Measurements from ENCODE around the gene OR10AD1.

OR10AD1 gene

DNA sequence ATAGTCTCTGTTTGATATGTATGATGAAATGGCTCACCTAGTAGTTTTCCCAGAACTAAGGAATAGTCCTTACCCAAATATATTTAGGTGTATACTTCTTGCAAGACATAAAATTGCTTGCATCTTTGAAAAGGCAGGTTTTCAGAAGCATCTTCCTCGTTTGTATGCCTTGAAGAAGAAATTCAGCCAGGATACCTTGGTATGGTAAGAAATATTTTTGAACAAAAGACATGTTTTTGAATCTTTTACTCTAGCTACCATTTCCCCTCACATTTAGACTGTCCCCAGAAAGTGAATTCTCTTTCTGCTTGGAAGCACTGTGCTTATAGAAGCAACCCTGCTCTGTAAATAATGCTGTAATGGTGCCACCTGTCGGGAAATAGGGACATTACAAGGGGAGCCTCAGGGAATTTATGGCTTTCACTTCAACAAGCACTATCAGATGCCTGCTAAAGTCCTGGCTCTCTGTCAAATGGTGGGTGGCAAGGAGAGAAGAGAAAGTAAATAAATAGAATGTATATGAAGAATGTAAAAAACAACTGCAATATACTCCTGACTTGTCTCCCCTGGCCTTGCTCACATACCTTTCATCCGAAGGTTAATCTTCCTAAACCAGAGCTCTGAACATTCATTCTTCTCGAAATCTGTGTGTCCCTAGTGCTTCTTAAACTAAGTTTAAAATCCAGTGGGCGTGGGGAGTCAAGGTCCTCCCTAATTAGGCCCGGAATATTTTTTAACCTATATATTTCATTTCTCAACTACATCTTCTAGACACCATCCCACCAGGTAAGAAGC lies 13.6 kb downstream of the OR10AD1 start:
- peak; percentile 28 for DNase-seq

DNA sequence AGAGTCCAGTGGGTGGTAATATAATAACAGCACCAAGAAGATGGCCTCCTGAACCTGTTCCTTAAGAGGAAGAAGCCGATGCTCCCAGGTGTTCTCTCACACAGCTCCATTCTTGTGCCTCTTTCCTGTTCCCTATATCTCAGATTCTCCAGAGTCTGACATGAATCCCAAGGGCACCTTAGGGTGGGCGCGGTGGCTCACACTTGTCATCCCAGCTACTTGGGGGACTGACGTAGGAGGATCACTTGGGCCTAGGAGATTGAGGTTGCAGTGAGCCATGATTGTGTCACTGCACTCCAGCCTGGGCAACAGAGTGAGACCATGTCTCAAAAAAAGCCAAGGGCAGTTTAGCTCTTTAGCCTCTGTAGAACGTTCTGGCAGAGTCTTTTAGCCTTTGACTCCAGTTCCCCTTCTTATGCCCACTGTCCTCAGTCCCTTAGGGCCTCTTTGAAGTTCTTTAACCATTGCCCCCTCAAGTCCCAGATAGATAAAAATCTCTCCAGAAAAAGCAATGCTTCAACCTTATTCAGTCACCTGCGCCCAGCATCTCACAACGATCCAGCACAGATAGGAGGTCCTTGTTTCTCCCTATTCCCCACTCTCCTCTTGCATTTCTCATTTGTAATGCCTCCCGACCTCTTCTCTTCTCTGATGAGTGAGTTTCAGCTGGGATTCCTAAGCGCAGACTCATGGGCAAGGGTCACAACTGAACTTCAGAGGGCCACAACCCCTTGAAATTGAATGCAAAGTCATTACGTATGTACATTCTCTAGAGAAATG lies 15.0 kb downstream of the OR10AD1 start:
- no peak for DNase-seq

DNA sequence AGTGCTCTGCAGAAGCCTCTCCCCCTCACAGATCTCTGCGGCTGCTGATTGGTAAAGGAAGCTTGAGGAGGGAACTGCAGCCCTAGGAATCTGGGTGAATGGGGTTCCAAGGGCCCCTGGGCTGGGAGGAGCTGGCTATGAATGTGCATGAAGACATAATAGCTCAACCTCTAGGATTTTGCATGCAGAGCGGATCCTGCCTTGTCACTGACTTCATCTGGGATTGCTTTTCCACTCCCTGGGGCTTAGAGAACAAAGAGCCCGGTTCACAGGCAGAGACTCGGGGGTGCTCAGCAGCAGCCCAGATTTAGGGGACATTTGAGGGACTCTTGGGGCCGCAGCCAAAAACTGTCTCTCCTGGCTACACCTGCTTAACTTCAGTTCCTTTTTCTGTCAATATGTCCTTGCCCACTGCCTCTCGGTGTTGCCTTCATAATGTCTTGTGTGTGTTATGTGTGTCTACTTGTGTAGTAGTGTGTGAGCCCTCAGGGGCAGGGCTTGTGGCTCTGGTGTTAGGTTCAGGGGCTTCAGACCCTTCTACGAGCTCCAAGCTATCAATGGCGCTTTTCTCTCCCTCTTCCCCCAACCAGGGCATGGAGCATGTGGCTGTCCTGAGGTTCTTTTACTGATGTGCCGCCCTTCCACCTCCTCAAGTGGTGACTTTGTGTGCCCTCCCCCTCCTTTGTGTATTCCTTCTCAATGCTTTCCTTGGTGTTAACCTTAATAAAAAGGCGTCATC lies 17.7 kb downstream of the OR10AD1 start:
- no peak for DNase-seq

DNA sequence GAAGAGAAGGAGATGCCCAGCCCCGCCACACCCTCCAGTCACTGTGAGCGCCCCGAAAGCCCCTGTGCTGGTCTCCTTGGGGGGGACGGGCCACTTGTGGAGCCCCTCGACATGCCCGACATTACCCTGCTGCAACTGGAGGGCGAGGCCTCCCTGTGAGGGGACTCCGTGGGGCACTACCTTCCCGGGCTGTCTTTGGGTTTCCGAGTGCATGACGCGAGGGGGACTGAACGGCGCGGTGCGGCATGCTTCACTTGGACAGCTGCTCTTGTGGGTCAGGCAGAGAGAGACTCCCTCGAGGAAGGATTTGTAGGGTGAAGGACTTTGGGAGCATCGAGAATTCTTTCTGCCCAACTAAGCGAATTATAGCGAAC lies 18.6 kb downstream of the OR10AD1 start:
- DNase-seq = no peak

DNA sequence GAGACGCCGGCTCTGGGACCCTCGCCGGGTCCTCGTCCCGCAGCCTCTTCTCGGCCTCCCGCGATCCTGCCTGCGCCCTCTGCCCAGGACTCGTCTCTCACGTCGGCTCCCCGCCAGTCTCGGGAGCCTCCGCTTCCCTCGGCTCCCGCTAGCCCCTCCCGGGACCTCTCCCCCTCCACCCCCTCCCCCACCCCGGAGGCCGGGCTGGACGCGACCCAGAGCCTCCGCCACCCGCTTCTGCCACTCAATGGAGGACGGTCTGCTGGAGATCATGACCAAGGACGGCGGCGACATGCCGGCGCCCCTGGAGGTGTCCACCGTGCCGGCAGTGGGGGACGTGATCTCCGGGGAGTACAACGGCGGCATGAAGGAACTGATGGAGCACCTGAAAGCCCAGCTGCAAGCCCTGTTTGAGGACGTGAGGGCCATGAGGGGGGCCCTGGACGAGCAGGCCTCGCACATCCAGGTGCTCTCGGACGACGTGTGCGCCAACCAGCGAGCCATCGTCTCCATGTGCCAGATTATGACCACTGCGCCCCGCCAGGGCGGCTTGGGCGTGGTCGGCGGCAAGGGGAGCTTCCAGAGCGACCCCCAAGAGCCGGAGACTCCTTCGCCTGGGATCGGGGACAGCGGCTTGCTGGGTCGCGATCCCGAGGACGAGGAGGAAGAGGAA lies 19.1 kb downstream of the OR10AD1 start:
- no peak for DNase-seq

DNA sequence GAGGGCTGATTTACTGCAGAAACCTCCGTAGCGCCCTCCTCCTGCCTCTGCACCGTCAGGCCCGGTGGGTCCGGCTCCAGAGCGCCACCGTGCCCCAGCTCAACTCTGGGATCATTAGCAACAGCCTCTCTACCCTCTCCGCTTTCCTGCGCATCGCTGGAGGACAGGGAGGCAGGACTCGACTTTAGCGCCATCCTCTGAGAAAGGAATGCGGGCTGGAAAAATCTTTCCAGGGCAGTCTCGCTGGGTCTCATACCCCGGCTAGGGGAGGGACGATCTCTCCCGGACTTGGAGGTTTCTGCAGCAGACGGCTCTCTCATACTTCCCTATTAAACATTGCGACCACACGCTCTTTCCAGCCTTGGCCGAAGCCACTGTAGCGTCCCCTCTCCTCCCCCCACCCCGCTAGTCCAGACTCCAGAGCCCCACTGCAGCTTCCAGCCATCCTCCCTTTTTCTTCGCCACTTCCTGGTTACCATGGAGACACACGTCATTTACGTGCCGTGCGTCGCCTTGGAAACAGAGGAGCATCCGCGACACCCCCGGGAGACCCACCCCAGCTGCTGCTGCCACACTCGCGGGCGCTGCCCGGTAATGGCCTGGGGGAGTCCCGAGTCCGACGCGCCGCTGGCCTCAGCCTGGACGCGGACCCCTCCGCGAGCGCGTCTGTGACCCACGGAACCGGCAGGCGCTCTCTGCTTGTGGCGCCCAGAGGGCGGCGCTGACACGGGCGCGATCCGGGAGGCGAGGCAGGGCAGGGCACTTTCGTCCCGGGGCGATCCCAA lies 19.8 kb downstream of the OR10AD1 start, which contains the start of gene CCDC184:
CCDC184 (plus strand) TSS at position 554 of the 785 bp plus-strand sequence. CDS start 479 bp downstream, outside the sequence.
- DNase-seq = peak; percentile 37

DNA sequence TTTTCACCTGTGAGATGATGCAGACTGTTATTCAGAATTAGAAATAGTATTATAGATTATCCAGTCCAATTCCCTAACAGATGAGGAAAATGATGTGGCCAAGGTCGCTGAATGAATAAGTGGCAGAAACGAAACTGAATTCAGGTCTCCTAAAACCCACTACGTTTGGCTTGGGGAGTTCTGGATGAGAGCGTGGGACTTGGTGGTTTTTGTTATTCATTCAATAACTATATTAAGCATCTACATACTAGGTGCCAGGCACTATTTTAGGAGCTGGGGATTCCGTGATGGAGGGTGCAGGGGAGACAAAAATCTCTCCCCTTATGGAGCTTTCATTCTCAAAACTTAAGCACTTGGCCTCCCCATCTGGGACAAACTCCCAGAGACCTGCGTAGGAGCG lies 20.5 kb downstream of the OR10AD1 start:
- no peak for DNase-seq

DNA sequence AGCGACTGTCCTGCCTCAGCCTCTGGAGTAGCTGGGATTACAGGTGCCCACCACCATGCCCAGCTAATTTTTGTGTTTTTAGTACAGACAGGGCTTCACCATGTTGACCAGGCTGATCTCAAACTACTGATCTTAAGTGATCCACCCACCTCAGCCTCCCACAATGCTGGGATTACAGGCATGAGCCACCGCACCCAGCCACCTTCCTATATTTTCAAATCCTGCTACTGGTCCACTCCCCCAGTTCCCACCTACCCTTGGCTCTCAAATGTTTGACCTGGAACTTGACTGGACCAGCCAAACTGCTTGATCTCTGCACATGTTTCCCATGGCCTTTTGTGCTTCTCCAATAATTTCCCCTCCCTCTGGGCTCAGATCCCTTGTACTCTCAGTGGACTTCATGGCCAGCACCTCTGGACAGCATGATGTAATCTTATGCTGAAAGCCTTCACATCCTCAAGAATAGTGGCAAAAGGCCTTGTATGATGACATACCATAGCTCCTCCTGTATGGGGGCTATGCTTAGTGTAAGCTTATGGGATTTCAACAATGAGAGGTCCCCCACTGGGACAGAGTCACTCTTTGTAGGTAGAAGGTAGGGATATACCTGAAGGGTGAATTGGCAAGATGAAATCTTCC lies 22.1 kb downstream of the OR10AD1 start:
- no peak for DNase-seq

DNA sequence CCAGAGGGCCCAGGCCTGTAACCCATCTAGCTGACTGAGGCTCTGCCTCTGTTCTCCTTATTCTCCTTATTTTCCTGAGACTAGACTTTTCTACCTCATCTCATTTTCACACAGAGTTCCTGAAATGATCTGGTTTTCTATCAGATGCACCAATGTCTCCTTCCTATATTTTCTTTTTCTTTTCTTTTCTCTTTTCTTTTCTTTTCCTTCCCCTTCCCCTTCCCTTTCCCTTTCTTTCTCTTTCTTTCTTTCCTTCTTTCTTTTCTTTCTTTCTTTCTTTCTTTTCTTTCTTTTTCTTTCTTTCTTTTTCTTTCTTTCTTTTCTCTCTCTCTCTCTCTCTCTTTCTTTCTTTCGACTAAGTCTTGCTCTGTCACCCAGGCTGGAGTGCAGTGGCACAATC lies 22.7 kb downstream of the OR10AD1 start:
- no peak for DNase-seq

DNA sequence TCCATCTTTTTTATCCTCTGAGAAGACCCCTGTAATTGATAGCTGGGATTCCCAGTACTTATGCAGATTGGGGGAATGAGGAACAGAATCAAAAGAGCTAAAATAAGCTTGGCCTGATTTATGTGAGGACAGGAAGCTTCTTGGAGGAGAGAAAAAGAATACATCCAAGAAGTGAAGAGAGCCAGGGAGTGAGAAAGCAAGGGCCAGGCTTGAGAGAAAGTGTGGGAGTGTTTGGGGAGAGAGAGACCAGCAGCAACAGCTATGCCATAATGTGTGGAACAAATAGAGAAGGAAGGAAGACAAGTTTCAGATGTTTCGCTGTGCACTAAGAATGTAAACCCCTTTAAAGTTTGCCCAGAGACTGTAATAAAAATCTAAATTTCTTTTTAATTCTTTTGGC lies 23.6 kb downstream of the OR10AD1 start:
- no peak for DNase-seq

DNA sequence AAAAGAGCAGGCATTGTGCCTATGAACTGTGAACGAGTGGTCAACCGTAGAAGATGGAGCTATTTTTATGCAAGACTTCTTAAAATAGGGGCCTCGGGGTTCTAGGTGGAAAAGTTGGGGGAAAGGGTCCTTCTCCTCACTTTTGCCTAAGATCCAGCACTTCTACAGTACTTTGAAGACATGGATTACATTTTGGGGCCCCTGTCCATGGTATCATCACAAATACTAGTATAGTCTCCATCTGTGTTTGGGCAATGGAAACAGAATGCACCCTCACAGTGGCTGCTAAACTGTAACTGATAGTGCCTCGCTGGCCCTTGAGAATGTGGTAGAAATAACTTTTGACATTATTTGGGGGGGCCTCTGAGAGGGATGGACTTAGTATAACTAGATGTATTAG lies 25.1 kb downstream of the OR10AD1 start:
- no peak for DNase-seq

DNA sequence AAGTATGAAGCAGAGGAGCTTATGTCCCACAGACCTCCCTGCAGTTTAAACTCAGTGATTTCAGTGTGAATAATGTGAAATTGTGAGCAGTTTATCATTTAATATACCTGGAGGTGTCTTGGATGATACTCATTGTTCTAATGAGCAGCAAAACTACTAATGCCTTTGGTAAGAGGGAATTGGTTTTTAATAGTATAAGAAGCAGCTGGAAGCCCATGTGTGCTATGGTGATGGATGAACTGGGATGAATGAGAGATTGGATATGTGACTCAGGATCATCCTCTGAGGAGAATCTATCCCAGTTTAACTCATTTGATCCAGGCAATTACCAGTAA lies 26.7 kb downstream of the OR10AD1 start:
- no peak for DNase-seq

DNA sequence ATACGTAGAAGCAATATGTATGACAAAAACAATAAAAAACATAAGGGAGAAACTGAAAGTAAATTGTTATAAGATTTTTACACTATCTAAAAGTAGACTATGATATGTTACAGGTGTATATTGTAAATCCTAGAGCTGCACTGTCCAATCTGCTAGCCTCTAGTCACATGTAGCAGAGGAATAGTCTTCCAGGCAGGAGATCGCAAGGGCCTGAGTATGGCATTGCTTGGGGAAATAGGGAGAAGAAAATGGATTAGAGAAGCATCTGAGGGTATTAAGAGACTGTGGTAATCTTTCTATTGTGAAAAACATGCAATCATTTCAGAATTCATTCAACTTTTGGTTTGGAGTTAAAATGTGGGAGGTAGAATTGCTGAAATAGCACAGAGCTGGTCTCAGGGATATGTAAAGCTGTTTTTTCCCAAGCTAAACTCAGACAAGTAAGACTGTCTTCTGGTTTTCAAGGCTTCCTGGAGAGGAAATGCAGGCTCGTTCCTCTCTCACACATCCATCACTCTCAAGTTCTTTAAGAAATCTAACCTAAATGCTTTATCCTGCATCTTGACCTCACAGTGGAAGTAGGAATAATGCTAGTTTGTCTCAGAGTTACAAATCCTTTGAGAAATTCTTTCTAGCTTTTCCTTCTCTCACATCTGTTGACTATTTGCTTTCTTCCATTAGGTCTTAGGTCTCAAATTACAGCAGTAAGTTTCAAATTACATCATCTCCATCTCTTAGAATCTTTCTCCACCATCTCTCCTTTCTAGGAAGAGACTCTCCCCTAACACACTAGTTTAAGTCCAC lies 27.3 kb downstream of the OR10AD1 start:
- DNase-seq = no peak

DNA sequence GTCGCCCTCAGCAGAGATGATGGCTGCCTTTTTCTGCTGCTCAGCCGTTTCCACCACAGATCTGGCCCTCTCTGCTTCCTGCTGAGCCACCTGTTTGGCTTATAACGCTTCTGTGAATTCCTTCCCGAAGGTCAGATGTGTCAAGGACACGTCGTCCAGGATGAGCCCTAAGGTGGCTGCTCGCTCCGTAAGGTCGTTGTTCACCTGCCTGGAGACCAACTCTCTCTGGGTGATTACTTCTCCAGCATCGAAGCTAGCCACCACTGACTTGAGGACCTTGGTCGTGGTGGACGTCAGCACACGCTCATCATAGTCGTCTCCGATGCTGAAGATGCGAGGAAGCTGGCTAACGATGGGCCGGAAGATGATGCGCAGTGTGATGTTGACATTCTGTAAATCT lies 34.1 kb downstream of the OR10AD1 start:
- DNase-seq = no peak

DNA sequence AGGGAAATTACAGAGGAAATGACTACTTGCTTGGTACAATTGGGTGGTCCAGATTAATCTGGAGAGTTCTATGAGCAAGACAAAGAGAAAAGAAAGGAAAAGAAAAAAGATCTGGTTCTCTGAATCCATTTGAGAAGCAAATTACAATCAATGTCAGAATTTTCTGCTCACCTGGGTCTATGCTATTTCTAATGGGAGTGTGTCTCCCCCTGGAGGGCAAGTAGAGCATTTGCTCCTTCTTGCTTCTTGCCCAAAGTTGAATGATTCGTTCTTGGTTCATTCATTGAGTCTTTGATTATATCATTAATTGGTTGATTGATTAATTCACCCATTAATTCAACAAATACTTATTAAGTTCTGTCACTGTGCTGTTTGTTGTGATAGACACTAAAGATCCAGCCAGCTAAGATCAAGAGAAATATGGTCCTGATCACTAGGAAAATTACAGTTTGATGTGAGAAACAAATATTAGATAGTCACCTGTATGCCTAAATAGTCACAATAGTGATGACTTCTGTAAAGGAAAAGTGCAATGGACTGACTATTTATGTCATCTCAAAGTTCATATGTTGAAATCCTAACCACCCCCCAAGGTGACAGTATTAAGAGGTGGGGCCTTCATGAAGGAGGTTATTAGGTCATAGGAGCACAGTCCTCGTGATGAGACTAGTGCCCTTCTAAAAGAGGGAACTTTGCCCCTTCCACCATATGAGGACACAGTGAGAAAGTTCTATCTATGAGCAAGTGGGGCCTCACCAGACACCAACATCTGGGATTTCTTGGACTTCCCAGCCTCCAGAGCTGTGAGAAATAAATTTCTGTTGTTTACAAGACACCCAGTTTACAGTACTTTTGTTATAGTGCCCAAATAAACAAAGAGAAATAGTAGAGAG lies 37.8 kb downstream of the OR10AD1 start:
- DNase-seq = peak; percentile 42

DNA sequence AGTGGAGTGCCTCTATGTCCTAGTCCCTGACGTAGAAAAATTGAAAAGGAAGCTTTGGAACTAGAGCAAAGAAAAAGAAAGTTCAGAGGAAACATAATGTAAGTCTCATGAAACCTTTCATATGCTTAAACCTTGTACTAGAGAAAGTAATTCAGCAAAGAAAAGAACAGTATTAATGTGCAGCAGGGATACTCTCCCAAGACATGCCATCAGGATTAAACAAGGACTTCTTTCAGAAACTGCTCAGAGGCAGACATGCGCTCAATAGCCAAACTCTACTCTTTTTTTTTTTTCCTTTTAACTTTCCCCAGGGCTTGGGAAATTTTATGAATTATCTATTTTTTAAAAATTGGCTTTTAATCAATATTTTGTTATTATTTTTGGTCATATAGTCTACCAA lies 38.6 kb downstream of the OR10AD1 start:
- no peak for DNase-seq

DNA sequence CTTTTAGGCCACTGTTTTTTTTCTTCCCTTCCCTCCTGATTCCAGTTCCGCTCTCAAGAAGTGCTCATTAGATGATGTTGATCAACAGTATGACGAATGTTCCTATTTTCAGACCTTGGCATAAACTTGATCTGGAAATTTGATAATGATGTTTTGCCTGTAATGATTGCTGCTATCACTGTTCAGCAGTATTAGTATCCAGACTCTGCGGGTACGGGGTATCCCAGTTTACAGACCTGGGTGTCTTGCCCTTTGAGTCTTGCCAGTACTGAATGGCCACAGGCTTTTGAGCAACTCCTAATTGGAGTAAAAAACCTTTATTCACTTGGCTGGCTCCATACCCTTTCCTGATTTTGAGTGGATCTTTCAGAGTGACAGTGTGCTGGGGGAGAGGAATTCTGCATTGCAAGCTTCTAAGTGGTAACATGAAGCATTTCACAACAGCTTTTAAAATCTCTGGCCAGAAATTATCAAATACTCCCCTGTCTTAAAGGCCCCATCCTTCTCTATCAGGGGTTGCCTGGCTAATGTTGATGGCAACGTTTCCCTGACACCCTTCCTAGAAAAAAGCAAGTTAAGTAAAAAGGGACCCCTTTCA lies 39.8 kb downstream of the OR10AD1 start:
- no peak for DNase-seq

DNA sequence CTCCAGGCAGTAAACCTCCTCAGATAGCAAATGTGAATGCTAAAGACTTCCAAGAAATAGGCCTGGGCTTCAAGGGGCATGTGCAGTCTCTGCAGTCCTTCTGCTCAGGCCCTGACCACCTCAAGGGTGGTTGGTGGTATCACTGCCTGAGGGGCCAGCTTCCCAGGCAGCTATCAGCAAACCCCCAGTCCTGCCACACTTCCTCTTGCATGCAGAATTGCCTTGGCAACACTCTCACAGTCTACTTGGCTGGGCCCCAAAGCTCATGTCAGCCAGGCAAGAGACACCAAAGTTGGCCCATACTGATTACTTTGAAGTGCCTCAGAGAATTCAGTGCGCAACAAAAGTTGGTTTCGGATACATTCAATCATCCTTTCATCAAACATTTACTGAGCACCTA lies 42.3 kb downstream of the OR10AD1 start:
- no peak for DNase-seq

DNA sequence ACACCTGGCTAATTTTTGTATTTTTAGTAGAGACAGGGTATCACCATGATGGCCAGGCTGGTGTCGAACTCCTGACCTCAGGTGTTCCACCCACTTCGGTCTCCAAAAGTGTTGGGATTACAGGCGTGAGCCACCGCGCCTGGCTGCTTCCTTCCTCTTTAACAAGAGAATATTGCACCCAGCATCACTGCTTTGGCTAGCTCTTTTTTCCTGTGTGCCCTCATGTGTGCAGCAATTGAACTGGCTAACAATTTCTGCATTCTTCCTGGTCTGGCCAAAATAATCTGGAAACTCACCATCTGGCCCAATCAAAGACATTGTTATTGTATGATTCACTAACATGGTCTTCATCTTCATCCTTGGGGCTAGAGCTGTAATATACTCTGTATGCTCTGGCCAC lies 43.0 kb downstream of the OR10AD1 start:
- DNase-seq = no peak
